Thyroid gland (tissue), 4 donors: ENCODE data around the gene DGKZ.

Experiments
- POLR2A ChIP-seq, 2 donors: fragments of 450-650 bp; IDR thresholded peaks; one replicate each; pipeline ENCODE4 v1.6.1; 2017; ENCODE audit warnings: antibody characterized with exemption in 2 of 2, mild to moderate bottlenecking in 2 of 2, moderate library complexity in 1 of 2
- TF ChIP-seq, protein P1 (sequence below), 6 experiments: fragments of 200-600 bp in 3 of 6; fragments of 450-650 bp in 3 of 6; sonication (generic) in 3 of 6; IDR thresholded peaks; one replicate each; pipeline ENCODE4 v1.5.1; 2016 to 2019; ENCODE audit warnings: antibody characterized with exemption in 6 of 6, mild to moderate bottlenecking in 2 of 6, inconsistent platforms in 1 of 6, moderate library complexity in 1 of 6

DNA sequence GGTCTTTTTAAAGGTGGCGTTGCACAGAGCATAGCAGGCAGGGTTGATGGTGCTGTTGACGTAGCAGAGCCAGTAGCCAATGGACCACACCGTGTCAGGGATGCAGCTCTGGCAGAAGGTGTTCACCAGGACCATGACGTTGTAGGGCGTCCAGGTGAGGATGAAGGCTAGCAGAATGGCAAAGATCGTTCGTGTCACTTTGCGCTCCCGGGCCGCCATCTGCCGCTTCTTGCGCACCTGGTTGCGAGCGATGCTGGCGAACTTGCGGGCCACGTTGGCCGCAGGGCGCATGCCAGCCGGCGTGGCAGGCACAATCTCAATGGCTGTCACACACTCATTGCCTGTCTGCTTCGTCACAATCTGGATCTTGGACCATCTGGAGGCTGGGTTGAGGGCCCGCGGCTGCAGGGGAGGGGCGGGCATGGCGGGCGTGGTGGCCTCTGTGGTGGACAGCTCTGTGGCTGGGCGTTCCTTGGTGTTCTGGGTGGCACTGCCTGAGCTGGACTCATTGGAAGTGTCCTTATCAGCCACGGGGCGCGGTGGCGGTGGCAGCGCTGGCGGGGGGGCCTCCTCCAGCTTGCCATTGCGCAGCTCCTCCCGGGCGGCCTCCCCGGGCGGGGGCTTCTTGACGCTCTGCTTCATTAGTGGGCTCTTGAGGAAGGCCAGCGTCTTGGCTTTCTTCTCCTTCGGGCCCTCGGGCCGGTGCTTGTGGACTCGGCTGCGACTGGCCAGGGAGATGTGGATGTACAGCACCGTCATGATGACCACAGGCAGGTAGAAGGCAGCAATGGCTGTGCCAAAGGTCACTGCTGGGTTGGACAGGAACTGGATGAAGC, 38.1 kb downstream of the DGKZ start:
- TF ChIP-seq, protein P1, sequence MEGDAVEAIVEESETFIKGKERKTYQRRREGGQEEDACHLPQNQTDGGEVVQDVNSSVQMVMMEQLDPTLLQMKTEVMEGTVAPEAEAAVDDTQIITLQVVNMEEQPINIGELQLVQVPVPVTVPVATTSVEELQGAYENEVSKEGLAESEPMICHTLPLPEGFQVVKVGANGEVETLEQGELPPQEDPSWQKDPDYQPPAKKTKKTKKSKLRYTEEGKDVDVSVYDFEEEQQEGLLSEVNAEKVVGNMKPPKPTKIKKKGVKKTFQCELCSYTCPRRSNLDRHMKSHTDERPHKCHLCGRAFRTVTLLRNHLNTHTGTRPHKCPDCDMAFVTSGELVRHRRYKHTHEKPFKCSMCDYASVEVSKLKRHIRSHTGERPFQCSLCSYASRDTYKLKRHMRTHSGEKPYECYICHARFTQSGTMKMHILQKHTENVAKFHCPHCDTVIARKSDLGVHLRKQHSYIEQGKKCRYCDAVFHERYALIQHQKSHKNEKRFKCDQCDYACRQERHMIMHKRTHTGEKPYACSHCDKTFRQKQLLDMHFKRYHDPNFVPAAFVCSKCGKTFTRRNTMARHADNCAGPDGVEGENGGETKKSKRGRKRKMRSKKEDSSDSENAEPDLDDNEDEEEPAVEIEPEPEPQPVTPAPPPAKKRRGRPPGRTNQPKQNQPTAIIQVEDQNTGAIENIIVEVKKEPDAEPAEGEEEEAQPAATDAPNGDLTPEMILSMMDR (IDR thresholded peaks at IDR 0.05): no peak
- TF ChIP-seq POLR2A (IDR thresholded peaks at IDR 0.05): no peak
